HUDEP-2 (cell line): ENCODE data around the gene SOX14.

Experiments used
- DNase-seq, 76 experiments: peaks; one replicate each; lab custom pipeline; 2025; ENCODE audit not compliant: unreplicated experiment in 76 of 76; lab: John Stamatoyannopoulos, UW

The SOX14 gene

DNA sequence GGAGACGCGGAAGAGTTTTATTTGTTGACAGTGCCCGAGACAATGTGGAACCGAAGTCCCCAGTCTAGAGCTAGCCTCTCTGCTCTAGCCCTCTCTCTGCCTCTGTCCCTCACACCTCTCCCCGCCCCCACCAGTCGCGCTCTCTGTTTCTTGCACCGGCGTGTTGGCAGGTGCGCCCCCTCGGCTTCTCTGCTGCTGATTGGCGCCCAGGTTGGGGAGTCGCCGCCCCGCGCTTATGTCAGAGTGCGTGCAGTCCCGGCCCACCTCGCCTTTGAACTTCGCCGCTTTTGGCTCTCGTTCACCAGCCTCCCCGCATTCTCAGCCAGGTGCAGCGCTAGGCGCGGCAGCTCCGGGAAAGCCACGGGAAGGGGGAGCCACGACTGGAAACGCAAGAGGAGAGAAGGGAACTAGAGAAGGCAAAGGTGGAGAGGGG, at the start of gene SOX14:
Gene SOX14, plus strand, starts transcription at position 315 of the 433 bp plus-strand sequence. CDS start 470 bp downstream, outside the sequence.
- no peak for DNase-seq

GRCh38 chr3:137714551-137714950, 49.6 kb upstream of the SOX14 start:
- no peak for DNase-seq

GRCh38 chr3:137724240-137724639, 39.9 kb upstream of the SOX14 start:
- DNase-seq = no peak

DNA sequence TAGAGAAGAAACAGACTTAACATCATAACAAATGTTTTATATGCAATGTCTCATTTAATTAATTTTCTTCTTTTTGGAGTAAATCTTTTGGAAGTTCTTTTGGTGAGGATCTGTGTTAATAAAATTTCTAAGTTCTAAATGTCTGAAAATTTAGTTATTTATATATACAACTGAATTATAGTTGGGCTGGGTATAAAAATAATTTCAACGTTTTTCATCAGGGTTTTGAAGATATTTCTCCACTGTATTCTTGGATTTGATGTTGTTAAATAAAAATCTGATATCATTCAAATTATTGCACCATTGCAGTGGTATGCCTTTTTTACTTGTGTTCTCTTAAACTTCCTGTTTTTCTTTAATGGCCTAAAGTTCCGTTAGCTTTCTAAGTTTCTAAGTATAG, 26.9 kb upstream of the SOX14 start:
- DNase-seq = no peak

- DNase-seq = no peak
Observed at GRCh38 chr3:137738710-137739109, 25.4 kb upstream of the SOX14 start.

DNA sequence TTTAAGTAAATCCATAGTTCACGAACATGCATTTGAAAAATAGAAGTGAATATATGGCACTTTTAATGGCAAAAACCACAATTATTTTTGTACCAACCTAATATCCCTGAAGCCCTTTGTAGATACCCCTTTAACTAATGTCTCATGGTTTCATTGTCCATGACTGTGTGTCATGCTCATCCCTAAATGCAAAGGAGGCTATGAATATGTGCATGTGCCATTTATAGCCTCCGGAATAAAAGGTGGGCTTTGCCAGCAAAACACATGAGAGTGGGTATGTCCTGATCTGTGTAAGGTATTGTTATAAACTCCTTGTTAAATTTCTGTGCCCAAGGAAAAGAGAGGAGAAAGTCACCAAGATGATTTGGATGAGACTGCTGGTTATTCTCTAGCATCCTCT, 20.5 kb upstream of the SOX14 start:
- DNase-seq = no peak

- DNase-seq = no peak
Observed at GRCh38 chr3:137746808-137747207, 17.3 kb upstream of the SOX14 start.

GRCh38 chr3:137759505-137759904, 4.6 kb upstream of the SOX14 start:
- no peak for DNase-seq

DNA sequence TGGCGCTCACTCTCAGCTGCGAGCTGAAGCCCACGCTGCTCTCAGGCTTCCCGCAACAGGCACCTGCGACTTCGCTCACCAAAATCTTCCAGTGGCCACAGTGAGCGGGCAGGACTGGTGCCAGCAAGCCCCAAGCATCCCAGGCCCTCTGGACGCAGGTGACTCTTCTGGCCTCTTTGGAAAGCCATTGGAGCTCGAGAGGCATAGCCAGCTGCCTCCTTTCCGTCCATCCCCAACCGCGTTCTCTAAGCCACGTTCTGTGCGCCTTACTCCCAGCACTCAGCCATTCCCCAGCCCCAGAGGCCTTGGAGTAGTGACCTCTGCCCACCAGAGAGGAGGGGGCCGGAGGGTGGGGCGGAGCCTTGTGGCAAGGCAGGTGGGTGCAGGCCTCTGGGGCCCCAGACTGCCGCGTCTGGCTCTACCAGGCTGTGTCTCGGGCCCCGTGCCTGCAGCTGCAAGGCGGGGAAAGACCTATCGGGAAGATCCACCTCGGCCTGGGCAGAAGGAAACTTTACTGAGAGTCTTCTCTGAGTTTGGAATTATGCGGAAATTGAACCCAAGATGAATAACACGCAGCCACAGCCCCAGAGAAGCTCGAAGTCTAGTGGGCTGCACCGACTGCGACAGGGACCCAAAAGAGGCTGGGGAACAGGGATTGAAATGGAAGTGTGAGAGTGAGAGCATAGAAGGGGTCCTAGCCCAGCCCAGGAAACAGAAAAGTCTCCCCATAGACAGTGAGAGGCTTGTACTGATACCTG, 3.6 kb upstream of the SOX14 start:
- DNase-seq = no peak

DNA sequence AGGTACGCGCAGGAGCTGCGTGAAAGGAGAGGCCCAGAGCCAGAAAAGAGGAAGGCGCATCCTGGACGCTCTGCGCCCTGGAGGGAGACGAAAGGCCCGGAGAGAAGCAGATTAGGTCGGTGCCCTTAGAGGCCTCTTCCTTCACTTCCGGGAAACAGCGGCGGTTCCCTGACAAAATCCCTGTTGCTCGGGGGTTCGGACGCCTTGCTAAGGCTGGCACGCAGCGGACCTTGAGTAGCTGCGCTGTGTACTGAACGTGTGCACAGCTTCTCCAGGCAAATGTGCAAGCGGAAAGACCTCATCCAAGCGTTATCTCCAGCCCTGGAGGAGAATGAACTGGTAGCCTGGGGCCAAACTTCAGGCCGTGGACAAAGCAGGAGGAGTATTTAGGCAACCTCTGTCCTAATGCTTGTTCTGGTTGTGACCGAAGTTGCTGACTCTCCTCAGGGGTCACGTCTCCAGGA, 3.0 kb upstream of the SOX14 start:
- no peak for DNase-seq

DNA sequence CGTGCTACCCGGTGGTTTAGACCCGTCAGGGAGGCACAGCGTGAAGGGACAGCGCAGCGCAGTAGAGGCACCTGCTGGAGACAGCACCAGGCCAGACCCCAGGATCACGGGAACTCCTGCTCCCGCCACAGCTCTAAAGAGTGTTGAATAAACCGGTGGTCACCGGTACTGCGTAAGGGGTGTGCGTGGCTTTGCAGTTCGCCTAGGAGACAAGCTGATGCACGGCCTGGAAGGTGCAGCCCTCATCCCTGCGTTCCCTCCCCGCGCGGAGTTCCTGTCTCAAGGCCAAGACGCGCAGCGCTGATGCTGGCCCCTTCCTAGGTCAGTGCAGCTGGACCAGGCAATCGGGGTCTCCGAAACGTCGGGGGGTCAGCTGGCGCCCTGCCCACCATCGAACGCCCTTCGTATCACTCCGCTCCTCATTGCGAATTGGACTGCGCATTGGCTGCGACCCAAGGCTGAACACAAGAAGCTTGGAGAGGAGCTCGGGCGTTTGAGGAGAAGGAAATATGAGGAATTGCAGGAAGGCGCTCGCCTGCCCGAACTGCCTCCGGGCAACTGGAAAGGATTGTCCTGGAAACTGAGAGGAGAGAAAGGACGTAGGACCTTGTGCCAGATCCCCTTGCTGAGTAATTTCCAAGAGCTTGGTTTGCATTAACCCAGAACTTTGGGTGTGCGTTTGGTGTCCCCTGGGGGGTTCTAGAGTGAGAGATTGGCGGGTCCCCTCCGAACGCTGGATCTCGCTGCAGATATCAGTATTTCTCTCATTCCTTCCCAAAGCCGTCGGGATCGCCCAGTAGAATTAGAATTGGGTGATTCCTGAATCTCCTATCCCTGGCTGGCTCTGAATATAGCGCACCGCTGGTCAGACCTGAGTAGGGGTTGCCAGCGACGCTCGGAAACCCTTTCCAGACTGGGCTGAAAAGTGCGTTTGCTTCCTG, 2.3 kb upstream of the SOX14 start:
- no peak for DNase-seq

DNA sequence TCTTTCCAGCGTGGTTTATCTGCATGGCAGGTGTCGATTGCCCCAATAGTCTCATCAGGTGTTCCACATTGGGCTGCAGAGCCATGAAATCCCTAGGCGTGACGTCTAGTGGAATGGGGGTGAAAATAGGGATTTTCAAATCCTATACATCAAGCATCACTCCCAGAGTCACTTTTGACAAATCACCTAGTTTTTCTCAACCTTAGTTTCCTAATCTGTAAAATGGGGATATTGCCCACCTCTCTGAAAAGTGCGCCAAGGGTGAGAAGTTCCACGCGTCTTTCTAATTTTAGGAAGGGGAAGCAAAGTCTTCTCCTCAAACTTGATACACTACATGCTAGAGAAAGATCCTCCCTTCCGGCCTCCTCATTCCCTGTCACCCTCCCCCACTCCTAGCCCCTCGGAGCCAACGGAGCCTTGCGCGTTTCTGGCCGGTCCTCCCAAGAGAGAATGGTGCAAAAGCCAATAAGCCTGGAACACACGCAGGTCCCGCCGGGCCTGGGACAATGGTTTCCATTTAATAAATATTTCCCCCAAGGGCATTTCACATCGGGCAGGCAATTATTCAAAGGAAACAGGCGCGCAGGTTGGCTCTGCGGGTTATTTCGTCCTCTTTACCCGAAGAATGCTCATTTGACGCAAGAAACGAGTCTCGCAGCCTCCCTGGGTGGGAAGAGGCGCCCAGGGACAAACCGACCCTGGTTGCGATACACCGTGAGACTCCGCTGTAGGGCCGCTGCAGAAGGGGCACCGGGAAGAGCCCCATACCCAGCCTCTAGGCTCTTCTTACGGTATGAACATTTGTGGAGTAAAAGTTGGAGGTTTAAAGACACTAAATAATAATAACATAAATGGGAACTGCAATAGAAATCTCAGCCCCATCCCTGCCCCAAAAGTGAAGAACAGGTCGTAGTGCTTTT, 1.2 kb upstream of the SOX14 start:
- no peak for DNase-seq

- DNase-seq = no peak
Observed at GRCh38 chr3:137763594-137763938, 549 bp upstream of the SOX14 start.

- no peak for DNase-seq
Observed at GRCh38 chr3:137764563-137765309, 621 bp downstream of the SOX14 start.

GRCh38 chr3:137765310-137766033, 1.4 kb downstream of the SOX14 start:
- DNase-seq = no peak

GRCh38 chr3:137766041-137766875, 2.1 kb downstream of the SOX14 start:
- DNase-seq = no peak

DNA sequence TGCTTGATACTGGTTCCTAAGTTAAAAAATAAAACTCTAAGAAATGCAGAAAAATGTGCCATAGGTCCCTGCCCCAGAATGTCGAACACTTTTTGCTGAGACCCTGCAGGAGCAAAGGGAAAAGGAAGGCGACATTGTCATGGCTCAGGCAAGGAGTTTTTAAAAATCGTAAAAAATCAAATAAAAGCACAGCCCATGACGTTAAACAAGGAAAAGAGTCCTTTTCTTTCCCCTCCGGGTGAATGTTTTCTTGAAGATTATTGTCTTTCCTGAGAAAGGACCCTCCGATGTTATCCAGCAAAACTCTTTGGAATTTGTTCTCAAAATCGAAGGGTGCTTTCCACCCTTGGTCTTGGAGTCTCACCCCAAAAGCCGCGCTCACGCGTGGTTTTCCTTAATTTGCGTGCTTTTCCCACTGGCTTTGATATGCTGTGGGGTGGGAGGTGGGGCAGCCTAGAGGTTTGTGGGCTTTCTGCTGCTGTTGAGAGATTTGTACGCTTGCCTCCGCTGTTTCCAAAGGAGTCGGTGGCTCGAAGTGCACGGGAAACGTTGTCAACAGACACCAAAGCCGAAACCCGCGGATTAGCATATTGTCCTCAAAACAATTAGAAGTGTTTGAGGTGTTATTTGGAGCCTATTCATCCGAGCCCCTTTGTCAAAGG, 2.9 kb downstream of the SOX14 start:
- no peak for DNase-seq
